ENCODE measurements around the gene ATR.

- TF ChIP-seq CTCF (conservative IDR thresholded peaks at IDR 0.05; ENCODE audit: low read depth, low read length) = peak; percentile 70
- TF ChIP-seq POLR2A (IDR thresholded peaks at IDR 0.05; ENCODE audit: low read depth, low read length) = no peak
- TF ChIP-seq MXI1 (IDR thresholded peaks at IDR 0.05; ENCODE audit: borderline replicate concordance, low read depth, low read length) = no peak
- no peak for TF ChIP-seq CHD1 (IDR thresholded peaks at IDR 0.05; ENCODE audit: low read depth, low read length)
- TF ChIP-seq, protein P1, sequence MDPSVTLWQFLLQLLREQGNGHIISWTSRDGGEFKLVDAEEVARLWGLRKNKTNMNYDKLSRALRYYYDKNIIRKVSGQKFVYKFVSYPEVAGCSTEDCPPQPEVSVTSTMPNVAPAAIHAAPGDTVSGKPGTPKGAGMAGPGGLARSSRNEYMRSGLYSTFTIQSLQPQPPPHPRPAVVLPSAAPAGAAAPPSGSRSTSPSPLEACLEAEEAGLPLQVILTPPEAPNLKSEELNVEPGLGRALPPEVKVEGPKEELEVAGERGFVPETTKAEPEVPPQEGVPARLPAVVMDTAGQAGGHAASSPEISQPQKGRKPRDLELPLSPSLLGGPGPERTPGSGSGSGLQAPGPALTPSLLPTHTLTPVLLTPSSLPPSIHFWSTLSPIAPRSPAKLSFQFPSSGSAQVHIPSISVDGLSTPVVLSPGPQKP (IDR thresholded peaks at IDR 0.05; ENCODE audit: borderline replicate concordance, low read depth, low read length) = no peak
- TF ChIP-seq SMC3 (IDR thresholded peaks at IDR 0.05; ENCODE audit: low read depth, low read length) = peak; percentile 70
Measured at GRCh38 chr3:142586803-142587406, 8.4 kb upstream of the ATR start.
